Measurements from ENCODE around the gene SYNE1.
A peak's percentile ranks its signal among the peaks of the same experiment; 100 is the strongest.

The SYNE1 gene

GRCh38 chr6:152273638-152274037 is 363.5 kb downstream of the SYNE1 start:
- DNase-seq (ENCODE audit: low spot score): no peak

GRCh38 chr6:152273002-152273401 is 364.2 kb downstream of the SYNE1 start:
- DNase-seq (ENCODE audit: low spot score): no peak

- no peak for DNase-seq (ENCODE audit: low spot score)
Observed at GRCh38 chr6:152272486-152272885, 364.7 kb downstream of the SYNE1 start.

- no peak for DNase-seq (ENCODE audit: low spot score)
Observed at GRCh38 chr6:152271776-152272464, 365.2 kb downstream of the SYNE1 start.

- no peak for DNase-seq (ENCODE audit: low spot score)
Observed at GRCh38 chr6:152270301-152270925, 366.7 kb downstream of the SYNE1 start.

- DNase-seq (ENCODE audit: low spot score): no peak
Observed at GRCh38 chr6:152268846-152269442, 368.2 kb downstream of the SYNE1 start.

- peak; percentile 9 for DNase-seq (ENCODE audit: low spot score)
Observed at GRCh38 chr6:152267967-152268845, 369.0 kb downstream of the SYNE1 start.

- no peak for DNase-seq (ENCODE audit: low spot score)
Observed at GRCh38 chr6:152265651-152266050, 371.5 kb downstream of the SYNE1 start.

- DNase-seq (ENCODE audit: low spot score): no peak
Observed at GRCh38 chr6:152263582-152263981, 373.6 kb downstream of the SYNE1 start.

GRCh38 chr6:152261179-152261578 is 376.0 kb downstream of the SYNE1 start:
- no peak for DNase-seq (ENCODE audit: low spot score)

- no peak for DNase-seq (ENCODE audit: low spot score)
Observed at GRCh38 chr6:152259234-152259633, 377.9 kb downstream of the SYNE1 start.

- DNase-seq (ENCODE audit: low spot score): no peak
Observed at GRCh38 chr6:152257581-152257980, 379.6 kb downstream of the SYNE1 start.

GRCh38 chr6:152250127-152250526 is 387.0 kb downstream of the SYNE1 start:
- no peak for DNase-seq (ENCODE audit: low spot score)

- DNase-seq (ENCODE audit: low spot score): no peak
Observed at GRCh38 chr6:152248980-152249379, 388.2 kb downstream of the SYNE1 start.

GRCh38 chr6:152246554-152247337 is 390.4 kb downstream of the SYNE1 start:
- no peak for DNase-seq (ENCODE audit: low spot score)

- no peak for DNase-seq (ENCODE audit: low spot score)
Observed at GRCh38 chr6:152244998-152245630, 392.0 kb downstream of the SYNE1 start.

- no peak for DNase-seq (ENCODE audit: low spot score)
Observed at GRCh38 chr6:152241013-152241766, 396.0 kb downstream of the SYNE1 start.

GRCh38 chr6:152240436-152240835 is 396.7 kb downstream of the SYNE1 start:
- no peak for DNase-seq (ENCODE audit: low spot score)

GRCh38 chr6:152236370-152237097 is 400.6 kb downstream of the SYNE1 start:
- no peak for DNase-seq (ENCODE audit: low spot score)
